Loucy (cell line): ENCODE results near the gene USB1.

Experiments
- CTCF ChIP-seq: fragments of 200-600 bp; sonication (generic); conservative IDR thresholded peaks from 2 replicates; pipeline ENCODE4 v1.5.1; 2014; ENCODE audit warnings: mild to moderate bottlenecking, antibody characterized with exemption, low read length
- EZH2phosphoT487 ChIP-seq: fragments of 200-600 bp; IDR thresholded peaks from 2 replicates; pipeline ENCODE4 v1.6.1; 2018; ENCODE audit warnings: antibody characterized with exemption, mild to moderate bottlenecking, moderate library complexity, borderline replicate concordance

GRCh38 chr16:57988929-57989328 lies 12.3 kb upstream of the USB1 start:
- TF ChIP-seq CTCF, result no peak
- TF ChIP-seq EZH2phosphoT487, result no peak
